Measurements from ENCODE around the gene SEZ6L. TPM values are rescaled to one million over a fixed set of nuclear protein-coding genes. Genes with fewer than 3 reads are reported as not detected.

Gene SEZ6L
- total RNA-seq, 4 donors from 2014 or later: 0.26 to 2.6 TPM; not detected in 2

DNA sequence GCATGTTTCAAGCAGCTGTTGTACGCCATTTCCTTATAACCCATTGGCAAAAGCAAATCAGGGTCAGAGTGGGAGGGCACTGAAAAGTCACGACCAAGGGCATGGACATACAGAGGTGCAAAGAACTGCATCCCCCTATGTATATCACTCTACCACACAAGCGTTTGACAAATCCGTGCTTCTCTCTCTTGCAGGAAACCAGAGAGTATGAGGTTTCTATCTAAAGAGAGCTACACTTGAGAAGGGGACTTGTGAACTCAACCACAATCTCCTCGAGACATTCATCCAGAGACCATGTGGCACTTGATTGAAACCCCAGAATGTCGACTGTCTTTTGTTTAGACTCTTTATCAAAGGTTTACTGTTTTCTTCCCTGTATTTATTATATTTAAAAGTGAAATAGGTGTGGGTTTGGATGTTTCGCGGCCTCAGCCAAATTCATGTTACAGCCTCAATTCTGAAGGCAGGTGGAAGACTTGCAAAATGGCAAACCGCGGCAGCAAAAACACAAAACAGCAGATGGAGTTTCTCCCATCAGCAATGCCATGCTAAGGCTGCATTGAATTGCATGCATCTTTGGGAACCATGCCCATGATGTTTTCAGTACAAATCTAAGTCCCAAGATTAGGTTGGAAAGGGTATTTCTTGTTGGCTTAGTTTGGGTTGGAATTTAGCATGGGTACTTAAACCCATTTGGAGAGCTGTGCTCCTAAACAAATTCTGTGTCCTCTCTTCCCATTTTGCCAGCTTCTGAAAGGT, 211.0 kb downstream of the SEZ6L start:
- no peak overlapping the region for H3K4me3 ChIP-seq

DNA sequence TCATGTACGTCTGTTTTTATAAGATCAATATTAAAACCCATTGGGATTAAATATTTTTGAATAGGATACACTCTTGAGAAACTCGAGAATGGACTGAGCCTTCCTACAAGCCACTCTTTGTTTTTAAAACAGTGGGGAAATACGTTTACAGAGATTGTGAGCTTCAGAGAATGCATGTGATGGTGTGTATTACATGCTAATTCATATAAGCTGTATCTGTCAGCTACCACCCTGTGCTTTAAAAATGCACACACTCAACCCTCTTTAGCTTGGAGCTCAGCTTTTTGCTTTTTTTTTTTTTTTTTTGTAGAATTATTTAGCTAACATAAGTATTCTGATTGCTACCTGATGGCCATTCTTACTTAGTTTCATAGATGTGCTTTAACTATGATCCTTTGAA, 213.5 kb downstream of the SEZ6L start:
- intact Hi-C loops (cut with DNase I; ENCODE audit: low total_unique reads): no loop called here
- Histone ChIP-seq H3K9me3 (no peaks in the 10 kb centered on the region), H3K27me3 (no peaks in the 10 kb centered on the region), H3K27ac (no peak overlapping the region), H3K36me3 (no peaks in the 10 kb centered on the region), H3K4me3 (no peak overlapping the region), H3K4me1 (no peaks in the 10 kb centered on the region)
- no peak for TF ChIP-seq POLR2A (IDR thresholded peaks at IDR 0.05)
- TF ChIP-seq CTCF (IDR thresholded peaks at IDR 0.05): no peak
- DNase-seq: no peak

More for the DNA sequence above, 211.0 kb downstream of the SEZ6L start:
- intact Hi-C loops (cut with DNase I; ENCODE audit: low total_unique reads): no loop called here
- no peak for DNase-seq
- H3K4me1 ChIP-seq: no peaks in the 10 kb centered on the region
- peaks cover 0 to 6% of the 10 kb centered on the region in 2 donors for H3K27me3 ChIP-seq
- TF ChIP-seq CTCF (IDR thresholded peaks at IDR 0.05): no peak
- TF ChIP-seq POLR2A (IDR thresholded peaks at IDR 0.05): no peak
- H3K36me3 ChIP-seq: no peaks in the 10 kb centered on the region
- no peak overlapping the region for H3K27ac ChIP-seq
- no peaks in the 10 kb centered on the region for H3K9me3 ChIP-seq

GRCh38 chr22:26383968-26384556, 214.8 kb downstream of the SEZ6L start:
- H3K36me3 ChIP-seq: no peaks in the 10 kb centered on the region
- no peaks in the 10 kb centered on the region for H3K4me1 ChIP-seq
- no peak overlapping the region for H3K4me3 ChIP-seq
- intact Hi-C loops (cut with DNase I; ENCODE audit: low total_unique reads): no loop called here
- H3K27ac ChIP-seq: no peak overlapping the region
- no peak for DNase-seq
- no peaks in the 10 kb centered on the region for H3K9me3 ChIP-seq
- TF ChIP-seq POLR2A (IDR thresholded peaks at IDR 0.05) (no peak), CTCF (IDR thresholded peaks at IDR 0.05) (no peak)
- no peaks in the 10 kb centered on the region for H3K27me3 ChIP-seq

GRCh38 chr22:26385164-26385563, 215.9 kb downstream of the SEZ6L start:
- TF ChIP-seq POLR2A (IDR thresholded peaks at IDR 0.05): no peak
- no peak for TF ChIP-seq CTCF (IDR thresholded peaks at IDR 0.05)
- no peak for DNase-seq
- intact Hi-C loops (cut with DNase I; ENCODE audit: low total_unique reads): no loop called here

GRCh38 chr22:26389125-26389524, 219.9 kb downstream of the SEZ6L start:
- no peak for TF ChIP-seq POLR2A (IDR thresholded peaks at IDR 0.05)
- TF ChIP-seq CTCF (IDR thresholded peaks at IDR 0.05): no peak
- DNase-seq: no peak
- intact Hi-C loops (cut with DNase I; ENCODE audit: low total_unique reads): no loop called here
- no peak overlapping the region for H3K27ac ChIP-seq
- no peaks in the 10 kb centered on the region for H3K4me1 ChIP-seq
- no peaks in the 10 kb centered on the region for H3K9me3 ChIP-seq
- H3K36me3 ChIP-seq: no peaks in the 10 kb centered on the region
- no peaks in the 10 kb centered on the region for H3K27me3 ChIP-seq
- no peak overlapping the region for H3K4me3 ChIP-seq

More at GRCh38 chr22:26385164-26385563, 215.9 kb downstream of the SEZ6L start:
- Histone ChIP-seq H3K4me3 (no peak overlapping the region), H3K27me3 (no peaks in the 10 kb centered on the region), H3K9me3 (no peaks in the 10 kb centered on the region), H3K36me3 (no peaks in the 10 kb centered on the region), H3K27ac (no peak overlapping the region), H3K4me1 (no peaks in the 10 kb centered on the region)
